Heart right ventricle (tissue), 16 donors: ENCODE measurements around the gene HEMK1. TPM values are rescaled to one million over a fixed set of nuclear protein-coding genes. Genes with fewer than 3 reads are reported as not detected.
A peak's percentile ranks its signal among the peaks of the same experiment; 100 is the strongest.

ENCODE experiments used
- ATAC-seq, 8 donors: fragments of 200-7000 bp; cut with Tn5 transposase; one replicate each; pipeline ENCODE4 v1.9.1; 2020; ENCODE audit warnings: mild to moderate bottlenecking in 8 of 8, moderate library complexity in 8 of 8, moderate number of reproducible peaks in 1 of 8
- DNase-seq, 2 donors: peaks; one replicate each; pipeline ENCODE4 v3.0.0-alpha.2; 2020
- H3K27ac ChIP-seq, 10 donors: fragments of 200-600 bp; sonication (generic) in 2 of 10; one replicate each; pipeline versions ENCODE4 v1.5.0 to v1.8.0; 2020 to 2022; ENCODE audit warnings: mild to moderate bottlenecking in 3 of 10
- H3K27me3 ChIP-seq, 7 donors: fragments of 200-600 bp; one replicate each; pipeline ENCODE4 v1.8.0; 2021 to 2022; ENCODE audit warnings: mild to moderate bottlenecking in 2 of 7
- H3K36me3 ChIP-seq, 9 donors: fragments of 200-600 bp; sonication (generic) in 1 of 9; one replicate each; pipeline versions ENCODE4 v1.5.0 to v1.8.0; 2020 to 2022; ENCODE audit warnings: mild to moderate bottlenecking in 2 of 9
- H3K4me1 ChIP-seq, 9 donors: fragments of 200-600 bp; sonication (generic) in 1 of 9; one replicate each; pipeline versions ENCODE4 v1.5.0 to v1.8.0; 2020 to 2022; ENCODE audit warnings: mild to moderate bottlenecking in 4 of 9
- H3K4me3 ChIP-seq, 10 donors: fragments of 200-600 bp; sonication (generic) in 2 of 10; one replicate each; pipeline versions ENCODE4 v1.5.0 to v1.8.0; 2020 to 2022; ENCODE audit warnings: mild to moderate bottlenecking in 7 of 10, moderate library complexity in 2 of 10
- H3K9me3 ChIP-seq, 11 donors: fragments of 200-600 bp in 10 of 11; sonication (generic) in 2 of 11; one replicate each; pipeline versions ENCODE4 v1.5.0 to v1.8.0; 2013 to 2022; ENCODE audit warnings: mild to moderate bottlenecking in 2 of 11, control low read depth in 1 of 11, moderate library complexity in 1 of 11
- CTCF ChIP-seq, 9 donors: fragments of 200-600 bp; sonication (generic) in 2 of 9; IDR thresholded peaks; one replicate each; pipeline versions ENCODE4 v1.5.0 to v1.8.0; 2021 to 2022; ENCODE audit warnings: antibody characterized with exemption in 9 of 9, mild to moderate bottlenecking in 5 of 9, moderate library complexity in 1 of 9
- WGBS, 2 donors: extraction: QIAGEN DNeasy Blood & Tissue Kit; methylation state at CpG; one replicate each; pipeline ENCODE4 v1.1.7; 2013; ENCODE audit warnings: inconsistent platforms in 1 of 2; 5-methylcytosine and 5-hydroxymethylcytosine counted together
- intact Hi-C, 10 donors: fragments of 100-400 bp; cut with DNase I; formaldehyde crosslinking; loops; one replicate each; pipeline versions ENCODE4 v1.11.1 to v1.14.2; 2022
- polyA plus RNA-seq, 2 donors: library from polyadenylated mRNA; stranded (reverse); fragments of 200-250 nt; gene quantifications; one replicate each; pipeline ENCODE4 v1.2.3, GENCODE V29; 2013
- total RNA-seq, 10 donors: library from RNA; stranded (reverse); fragmentation: NEBNext Ultra II Directional in 3 of 10; extraction: Animal tissue kit (Norgen Biotek cat#: 25700) in 3 of 10; gene quantifications; one replicate each; pipeline versions ENCODE4 v1.2.1 to v1.2.4, GENCODE V29; 2021 to 2023
- donor health status: Arrhythmogenic right ventricular cardiomyopathy.
- donor health status: ischemic (EF 13 %, LVEDD 7.1; RV severe dilation, severe dysfunction).
- donor health status: healthy with polysubstance abuse.
- donor health status: DM: no; HTN: yes; CAD: no.
- donor health status: DM: no; HTN: no; CAD: no.
- donor health status: ischemic (EF 25% LVEDD 6.9; RV normal size, moderate dysfunction).
- donor health status: ischemic (EF 25% LVEDD 5.7; RV mildly dilated, moderate dysfunction).
- donor health status: healthy.
- donor health status: DM: yes; HTN: yes; CAD: no.
- donor health status: Ischemic cardiomyopathy.
- donor health status: ischemic (EF 35%, LVEDD 5.7; RV mildly dilated, moderate dysfunction).
- donor health status: nonischemic (EF 11% LVEDD 7.7; RV severe dilation, severe dysfunction).
- donor health status: DM: yes; HTN: yes; CAD: no.
- donor health status: PGD.
- donor health status: ischemic (EF 29% LVEDD 5.4; RV normal size, mild dysfunction).
- donor health status: nonischemic (EF 23%, LVEDD 6.1; RV moderate dilation, normal function).

Gene HEMK1
- total and polyA plus RNA-seq, 12 donors = 10.6 to 19.0 (median 14.8) TPM

DNA sequence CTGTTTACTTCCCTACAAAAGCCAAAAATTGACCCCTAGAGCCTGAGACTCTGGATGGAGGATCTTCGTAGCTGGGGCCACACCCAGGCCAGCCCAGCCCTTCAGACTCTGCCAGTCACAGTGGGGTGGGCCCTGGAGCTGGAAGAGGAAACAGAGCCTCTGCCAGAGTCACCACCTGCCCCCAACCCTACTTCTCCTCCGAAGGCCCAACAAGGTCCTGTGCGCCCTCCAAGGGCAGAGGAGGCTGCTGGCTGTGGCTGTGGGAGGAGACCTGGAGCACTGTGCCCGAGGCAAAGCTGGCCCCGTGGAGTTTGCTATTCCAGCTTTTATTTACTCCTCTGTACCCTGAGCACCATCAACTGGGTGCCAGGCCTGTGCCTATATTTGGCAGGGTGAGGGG is 23.2 kb downstream of the HEMK1 start:
- WGBS, 2 donors = 38 to 42% methylated on average over 5 of the region's 5 CpGs
- Histone ChIP-seq H3K4me3 (no peak overlapping the region), H3K9me3 (no peaks in the 10 kb centered on the region), H3K4me1 (peaks cover 7 to 66% (median 33%) of the 10 kb centered on the region in 9 donors), H3K27me3 (no peaks in the 10 kb centered on the region), H3K27ac (peak overlapping the region in 9 of 10 donors; percentile 33 to 97 (median 68)), H3K36me3 (peaks cover 0 to 3% (median 0%) of the 10 kb centered on the region in 9 donors)
- peak; percentile 14 to 65 (median 44) for ATAC-seq
- DNase-seq = no peak
- TF ChIP-seq CTCF (IDR thresholded peaks at IDR 0.05) = no peak
- intact Hi-C loops = no loop called here

- intact Hi-C loops = no loop called here
- no peak for TF ChIP-seq CTCF (IDR thresholded peaks at IDR 0.05)
- WGBS, 2 donors = 35 to 41% methylated on average over 2 of the region's 2 CpGs
- Histone ChIP-seq H3K4me3 (no peak overlapping the region), H3K27ac (no peak overlapping the region), H3K36me3 (peaks cover 0 to 3% (median 0%) of the 10 kb centered on the region in 9 donors), H3K9me3 (no peaks in the 10 kb centered on the region), H3K27me3 (no peaks in the 10 kb centered on the region), H3K4me1 (peaks cover 6 to 52% (median 32%) of the 10 kb centered on the region in 9 donors)
- DNase-seq (no peak), ATAC-seq (no peak)
Observed at GRCh38 chr3:50594253-50594785, 25.0 kb downstream of the HEMK1 start.

GRCh38 chr3:50599115-50599715 is 29.9 kb downstream of the HEMK1 start:
- Histone ChIP-seq H3K9me3 (no peaks in the 10 kb centered on the region), H3K36me3 (peaks cover 0 to 7% (median 1%) of the 10 kb centered on the region in 9 donors), H3K4me1 (peaks cover 24 to 56% (median 52%) of the 10 kb centered on the region in 9 donors), H3K27me3 (no peaks in the 10 kb centered on the region), H3K4me3 (no peak overlapping the region), H3K27ac (peak overlapping the region; percentile 93 to 99 (median 98))
- no peak for TF ChIP-seq CTCF (IDR thresholded peaks at IDR 0.05)
- 71 to 74% methylated on average over 6 of the region's 6 CpGs for WGBS, 2 donors
- ATAC-seq = no peak
- intact Hi-C loops = no loop called here
- peak in 1 of 2 donors; percentile 15 for DNase-seq

DNA sequence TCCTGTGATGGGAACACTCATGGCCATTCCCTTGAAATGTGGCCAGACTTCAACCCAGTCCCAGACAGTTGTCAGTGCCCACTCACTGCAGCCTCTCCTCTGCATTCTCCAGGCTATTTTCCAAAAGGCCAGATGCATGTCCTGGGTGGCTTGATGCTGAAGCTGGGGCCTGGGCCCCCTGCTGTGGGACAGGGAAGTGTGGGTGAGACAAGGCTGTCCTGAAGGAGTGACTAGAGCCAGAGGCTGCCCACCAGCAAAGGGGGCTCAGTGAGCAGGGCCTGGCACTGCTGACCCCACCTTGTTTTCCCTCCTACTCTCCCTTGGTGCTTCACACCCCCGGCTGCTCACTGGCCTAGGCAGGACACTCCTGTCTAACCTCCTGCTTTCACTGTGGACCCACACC is 30.4 kb downstream of the HEMK1 start:
- Histone ChIP-seq H3K9me3 (no peaks in the 10 kb centered on the region), H3K4me1 (peaks cover 27 to 60% (median 56%) of the 10 kb centered on the region in 9 donors), H3K36me3 (peaks cover 0 to 12% (median 3%) of the 10 kb centered on the region in 9 donors), H3K27ac (peak overlapping the region; percentile 93 to 99 (median 98)), H3K27me3 (no peaks in the 10 kb centered on the region), H3K4me3 (no peak overlapping the region)
- TF ChIP-seq CTCF (IDR thresholded peaks at IDR 0.05) = no peak
- intact Hi-C loops = loop anchor here in 1 of 10 donors (2.0 kb wide), 1 partner anchor 15 kb away; no protein-coding TSS in a partner anchor
- DNase-seq (peak in 1 of 2 donors; percentile 13), ATAC-seq (peak in 3 of 8 donors; percentile 0 to 4 (median 1))
- 67 to 82% methylated on average over 1 of the region's 1 CpG for WGBS, 2 donors
